DMS53 treated with DMSO at 0.1 percent for 48 hours (cell line): ENCODE data around the gene ARID2.
A peak's percentile ranks its signal among the peaks of the same experiment; 100 is the strongest.

Experiments
- DNase-seq: peaks from one replicate; lab custom pipeline; 2025; ENCODE audit not compliant: unreplicated experiment; lab: John Stamatoyannopoulos, UW

The ARID2 gene

DNA sequence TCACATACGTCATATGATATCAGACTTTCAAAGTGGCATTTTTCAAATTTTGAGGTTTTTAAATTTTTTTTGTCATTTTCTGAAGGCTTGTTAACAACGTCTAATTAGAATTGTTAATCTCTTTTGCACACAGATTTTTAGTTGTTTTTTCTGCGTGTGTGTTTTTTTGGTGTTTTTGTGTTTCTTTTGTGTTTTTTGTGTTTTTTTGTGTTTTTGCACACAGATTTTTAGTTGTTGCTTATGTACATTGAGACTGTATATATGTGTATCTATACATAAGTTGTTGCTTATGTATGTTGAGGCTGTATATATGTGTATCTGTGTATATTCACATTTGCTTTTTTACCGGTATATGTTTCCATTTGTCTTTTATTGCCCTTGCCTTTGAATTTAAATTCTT is 30.8 kb downstream of the ARID2 start:
- DNase-seq: no peak

- peak; percentile 97 for DNase-seq
Observed at GRCh38 chr12:45762185-45763110, 32.9 kb downstream of the ARID2 start.

- no peak for DNase-seq
Observed at GRCh38 chr12:45763381-45763780, 33.9 kb downstream of the ARID2 start.

GRCh38 chr12:45768194-45768593 is 38.7 kb downstream of the ARID2 start:
- DNase-seq: no peak

DNA sequence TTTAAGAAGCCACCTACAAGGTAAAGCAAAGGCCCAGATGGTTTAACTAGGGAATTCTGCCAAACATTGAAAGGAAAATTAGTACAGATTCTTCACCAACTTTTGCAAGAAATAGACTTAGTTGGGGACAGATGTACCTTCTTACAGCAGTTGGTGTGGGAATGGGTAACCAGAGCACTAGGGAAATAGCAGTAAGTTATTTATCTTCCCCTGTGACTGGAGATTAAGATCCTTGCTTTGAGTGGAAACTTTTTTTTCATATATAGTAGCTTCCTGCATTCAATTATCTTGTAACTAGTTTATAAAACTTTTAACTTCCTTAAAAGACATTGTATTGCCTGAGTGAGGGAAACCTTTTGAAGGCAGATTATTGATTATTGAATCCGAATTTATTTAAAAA is 44.2 kb downstream of the ARID2 start:
- no peak for DNase-seq

DNA sequence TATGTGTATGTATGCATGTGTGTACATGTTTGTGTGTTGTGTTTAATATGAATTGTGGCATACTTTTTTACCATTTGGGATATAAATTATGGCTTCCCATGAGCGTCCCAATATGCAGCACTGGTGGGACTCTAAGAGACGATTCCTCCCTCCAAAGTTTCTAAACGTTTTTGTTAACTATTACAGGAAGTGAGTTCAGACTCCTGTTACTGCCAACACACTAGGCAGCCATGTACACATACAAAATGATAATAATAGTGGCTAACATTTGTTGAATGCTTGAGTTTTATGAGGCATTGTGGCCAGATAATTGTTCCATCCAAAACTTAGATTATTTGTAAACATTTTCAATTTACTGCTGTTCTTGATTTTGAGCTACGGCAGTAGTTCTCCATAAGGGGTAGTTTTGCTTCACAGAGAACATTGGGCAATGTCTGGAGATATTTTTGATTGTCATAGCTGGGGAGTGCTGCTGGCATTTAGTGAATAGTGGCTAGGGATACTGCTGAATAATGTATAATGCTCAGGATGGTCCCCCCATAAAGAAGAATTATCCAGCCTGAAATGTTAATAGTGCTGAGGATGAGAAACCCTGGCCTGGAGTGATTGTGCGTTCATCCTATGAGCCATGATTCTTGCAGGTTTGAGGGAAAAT is 45.1 kb downstream of the ARID2 start:
- no peak for DNase-seq

DNA sequence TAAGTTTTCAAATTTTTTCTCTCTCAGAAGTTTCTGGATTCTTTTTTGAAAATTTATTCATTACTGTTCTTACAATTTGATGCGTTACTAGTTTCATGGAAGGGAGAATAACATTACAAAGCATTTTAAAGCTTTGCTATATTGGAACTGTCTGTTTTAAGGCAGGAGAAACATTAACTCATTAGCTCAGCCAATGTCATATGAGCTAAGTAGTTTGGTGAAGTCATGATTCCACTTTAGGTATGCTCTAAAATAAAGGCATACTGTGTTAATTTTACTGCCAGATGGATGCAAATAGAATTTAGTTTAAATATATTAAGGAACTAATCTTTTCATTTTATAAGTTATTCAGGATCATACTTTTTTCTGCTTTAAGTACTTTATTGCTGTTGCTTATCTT is 46.0 kb downstream of the ARID2 start:
- no peak for DNase-seq

DNA sequence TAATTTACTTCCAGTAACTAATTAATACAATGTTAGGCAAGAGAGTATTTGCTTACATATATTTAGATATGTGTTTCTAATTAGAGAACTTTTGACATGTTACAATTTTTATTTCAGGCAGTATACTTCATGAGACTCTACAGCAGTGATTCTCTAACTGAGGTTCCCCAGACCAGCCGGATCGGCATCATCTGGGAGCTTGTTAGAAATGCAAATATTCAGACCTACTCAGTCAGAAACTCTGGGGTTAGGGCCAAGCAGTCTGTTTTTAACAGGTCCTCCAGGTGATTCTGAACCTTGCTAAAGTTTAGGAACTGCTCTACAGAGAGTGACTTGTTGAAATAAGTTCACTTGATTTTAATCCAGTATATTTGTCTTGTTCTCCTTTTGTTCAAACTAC is 46.5 kb downstream of the ARID2 start:
- DNase-seq: no peak

- no peak for DNase-seq
Observed at GRCh38 chr12:45779936-45780335, 50.4 kb downstream of the ARID2 start.

- DNase-seq: no peak
Observed at GRCh38 chr12:45781080-45781479, 51.6 kb downstream of the ARID2 start.

DNA sequence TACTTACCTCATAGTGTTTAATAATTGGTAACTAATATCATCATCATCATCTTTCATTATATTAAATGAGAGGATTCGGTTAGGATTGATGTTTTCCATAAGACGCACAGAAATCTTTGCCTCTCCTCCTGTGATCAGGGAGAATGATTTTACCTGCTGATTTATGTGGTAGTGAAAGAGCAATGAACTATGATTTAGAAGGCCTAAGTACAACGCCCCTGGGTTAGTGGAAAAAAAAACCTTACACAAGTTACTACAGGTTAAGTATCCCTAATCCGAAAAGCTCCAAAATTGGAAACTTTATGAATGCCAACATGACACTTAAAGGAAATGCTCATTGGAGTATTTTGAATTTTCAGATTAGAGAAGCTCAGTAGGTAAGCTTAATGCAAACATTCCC is 55.8 kb downstream of the ARID2 start:
- DNase-seq: no peak

DNA sequence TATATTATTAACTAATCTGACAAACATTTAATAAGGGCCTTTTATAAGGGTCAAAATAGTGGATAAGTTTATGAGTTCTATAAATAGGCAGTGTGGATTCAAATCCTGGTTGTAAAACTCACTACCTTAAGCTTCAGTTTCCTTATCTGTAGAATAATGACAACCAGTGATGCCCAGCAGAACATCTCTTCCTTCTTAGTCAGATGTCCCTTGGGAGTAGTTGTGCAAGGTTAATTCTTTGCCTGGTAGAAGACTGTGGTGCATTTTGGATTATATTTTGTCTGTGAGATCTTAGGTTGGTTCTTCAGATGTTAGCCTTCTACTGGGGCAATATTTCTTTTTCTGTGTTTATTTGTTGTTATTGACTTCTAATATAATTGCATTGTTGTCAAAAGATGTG is 59.5 kb downstream of the ARID2 start:
- no peak for DNase-seq

GRCh38 chr12:45794422-45794821 is 64.9 kb downstream of the ARID2 start:
- DNase-seq: no peak

DNA sequence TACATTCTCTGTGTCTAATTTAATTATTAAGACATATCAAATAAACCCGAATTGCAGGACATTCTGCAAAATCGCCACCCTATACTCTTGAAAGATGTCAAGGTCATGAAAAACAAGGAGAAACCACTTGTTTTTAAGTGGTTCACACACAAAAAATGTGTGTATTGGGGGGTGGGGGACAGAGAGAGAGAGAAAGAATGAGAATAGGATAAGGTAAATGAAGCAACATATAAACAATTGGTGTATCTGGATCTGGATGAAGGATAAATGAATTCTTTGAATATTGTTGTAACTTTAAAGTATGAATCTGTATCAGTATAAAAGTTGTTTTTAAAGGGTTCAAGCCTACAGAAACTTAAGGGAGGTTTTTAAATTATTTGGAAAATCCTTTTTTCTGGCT is 72.1 kb downstream of the ARID2 start:
- DNase-seq: no peak

- DNase-seq: no peak
Observed at GRCh38 chr12:45803111-45803510, 73.6 kb downstream of the ARID2 start.

- no peak for DNase-seq
Observed at GRCh38 chr12:45816652-45817051, 87.1 kb downstream of the ARID2 start.

GRCh38 chr12:45827974-45828373 is 98.5 kb downstream of the ARID2 start:
- DNase-seq: no peak

DNA sequence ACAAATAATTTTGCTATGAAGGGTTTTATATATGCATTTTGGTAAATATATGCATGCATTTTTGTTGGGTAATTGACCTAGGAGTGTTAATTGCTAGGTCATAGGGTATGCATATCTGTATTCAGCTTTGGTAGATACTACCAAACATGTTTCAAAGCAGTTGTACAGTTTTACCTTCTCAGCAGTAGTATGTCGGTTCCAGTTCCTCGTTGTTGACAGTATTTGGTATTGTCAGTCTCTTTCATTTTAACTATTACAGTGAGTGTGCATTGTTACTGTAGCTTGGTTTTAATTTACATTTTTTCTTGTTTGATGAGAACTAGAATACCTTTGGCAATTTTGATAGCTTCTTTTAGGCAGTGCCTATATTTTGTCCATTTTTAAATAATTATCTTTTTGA is 98.9 kb downstream of the ARID2 start:
- no peak for DNase-seq

- no peak for DNase-seq
Observed at GRCh38 chr12:45831590-45831989, 102.1 kb downstream of the ARID2 start.

DNA sequence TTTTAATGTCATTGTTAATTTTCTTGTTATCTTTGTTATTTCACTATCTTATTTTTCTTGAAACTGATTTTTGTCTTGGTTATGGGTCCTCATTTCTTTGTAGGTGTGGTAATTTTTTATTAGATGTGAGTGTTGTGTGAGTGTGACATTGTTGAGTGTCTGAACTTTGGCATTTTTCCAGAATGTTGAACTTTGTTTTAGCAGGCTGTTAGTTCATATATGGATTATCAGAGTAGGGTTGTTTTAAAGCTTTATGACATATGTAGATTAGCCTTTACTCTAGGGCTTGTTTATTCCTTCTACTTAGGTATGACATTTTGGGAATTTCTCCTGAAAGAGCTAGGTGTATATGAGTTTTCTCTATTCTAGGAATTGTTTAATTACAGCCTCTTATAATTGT is 103.9 kb downstream of the ARID2 start:
- no peak for DNase-seq

GRCh38 chr12:45834809-45835208 is 105.3 kb downstream of the ARID2 start:
- DNase-seq: no peak

GRCh38 chr12:45839917-45840316 is 110.4 kb downstream of the ARID2 start:
- DNase-seq: no peak

- no peak for DNase-seq
Observed at GRCh38 chr12:45849289-45849688, 119.8 kb downstream of the ARID2 start.
